Retinal pigment epithelial cell (primary cell): Measurements from ENCODE around the gene TAF7L.

ENCODE experiments used
- DNase-seq: peaks from one replicate; pipeline ENCODE4 v3.0.0-alpha.2; 2010; ENCODE audit warnings: low read depth
- H3K4me3 ChIP-seq: 2 replicates; pipeline ENCODE4 v1.5.1; 2011; ENCODE audit warnings: mild to moderate bottlenecking, low read length, control low read depth, moderate library complexity
- TF ChIP-seq, protein P1 (sequence below): conservative IDR thresholded peaks from 2 replicates; pipeline ENCODE4 v1.5.1; 2011; ENCODE audit warnings: low read depth, low read length, control low read depth, inconsistent platforms

The TAF7L gene

GRCh38 chrX:101252634-101253033, 38.5 kb downstream of the TAF7L start:
- TF ChIP-seq, protein P1, sequence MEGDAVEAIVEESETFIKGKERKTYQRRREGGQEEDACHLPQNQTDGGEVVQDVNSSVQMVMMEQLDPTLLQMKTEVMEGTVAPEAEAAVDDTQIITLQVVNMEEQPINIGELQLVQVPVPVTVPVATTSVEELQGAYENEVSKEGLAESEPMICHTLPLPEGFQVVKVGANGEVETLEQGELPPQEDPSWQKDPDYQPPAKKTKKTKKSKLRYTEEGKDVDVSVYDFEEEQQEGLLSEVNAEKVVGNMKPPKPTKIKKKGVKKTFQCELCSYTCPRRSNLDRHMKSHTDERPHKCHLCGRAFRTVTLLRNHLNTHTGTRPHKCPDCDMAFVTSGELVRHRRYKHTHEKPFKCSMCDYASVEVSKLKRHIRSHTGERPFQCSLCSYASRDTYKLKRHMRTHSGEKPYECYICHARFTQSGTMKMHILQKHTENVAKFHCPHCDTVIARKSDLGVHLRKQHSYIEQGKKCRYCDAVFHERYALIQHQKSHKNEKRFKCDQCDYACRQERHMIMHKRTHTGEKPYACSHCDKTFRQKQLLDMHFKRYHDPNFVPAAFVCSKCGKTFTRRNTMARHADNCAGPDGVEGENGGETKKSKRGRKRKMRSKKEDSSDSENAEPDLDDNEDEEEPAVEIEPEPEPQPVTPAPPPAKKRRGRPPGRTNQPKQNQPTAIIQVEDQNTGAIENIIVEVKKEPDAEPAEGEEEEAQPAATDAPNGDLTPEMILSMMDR = no peak
- no peak for DNase-seq
- H3K4me3 ChIP-seq = no peak overlapping the region

GRCh38 chrX:101241531-101241930, 49.6 kb downstream of the TAF7L start:
- TF ChIP-seq, protein P1 = no peak
- DNase-seq = no peak

GRCh38 chrX:101237041-101237440, 54.1 kb downstream of the TAF7L start:
- no peak overlapping the region for H3K4me3 ChIP-seq
- TF ChIP-seq, protein P1 = no peak
- no peak for DNase-seq

More at GRCh38 chrX:101241531-101241930, 49.6 kb downstream of the TAF7L start:
- no peak overlapping the region for H3K4me3 ChIP-seq

GRCh38 chrX:101232316-101232715, 58.8 kb downstream of the TAF7L start:
- no peak for DNase-seq
- no peak overlapping the region for H3K4me3 ChIP-seq
- TF ChIP-seq, protein P1 = no peak

- TF ChIP-seq, protein P1 = no peak
- H3K4me3 ChIP-seq = no peak overlapping the region
- DNase-seq = no peak
These were observed 60.1 kb downstream of the TAF7L start for GRCh38 chrX:101231080-101231479.

DNA sequence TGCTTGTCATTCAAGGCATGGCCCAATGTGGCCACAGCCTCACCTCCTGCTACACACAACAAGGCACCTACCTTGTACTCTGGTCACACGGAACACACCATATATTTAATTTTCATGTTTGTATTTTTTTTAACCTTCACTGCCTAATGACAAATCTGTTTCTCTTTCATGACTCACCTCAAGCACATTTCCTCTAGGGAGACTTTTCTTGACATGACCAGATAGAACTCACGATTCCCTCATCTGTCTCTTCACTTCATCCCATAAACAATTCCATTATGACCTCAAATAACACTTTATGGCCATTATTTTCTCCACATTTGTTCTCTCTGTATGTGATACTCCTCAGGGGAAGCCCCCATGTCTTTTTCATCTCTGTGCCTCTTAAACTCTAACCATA, 60.5 kb downstream of the TAF7L start:
- TF ChIP-seq, protein P1 = no peak
- no peak overlapping the region for H3K4me3 ChIP-seq
- DNase-seq = no peak

DNA sequence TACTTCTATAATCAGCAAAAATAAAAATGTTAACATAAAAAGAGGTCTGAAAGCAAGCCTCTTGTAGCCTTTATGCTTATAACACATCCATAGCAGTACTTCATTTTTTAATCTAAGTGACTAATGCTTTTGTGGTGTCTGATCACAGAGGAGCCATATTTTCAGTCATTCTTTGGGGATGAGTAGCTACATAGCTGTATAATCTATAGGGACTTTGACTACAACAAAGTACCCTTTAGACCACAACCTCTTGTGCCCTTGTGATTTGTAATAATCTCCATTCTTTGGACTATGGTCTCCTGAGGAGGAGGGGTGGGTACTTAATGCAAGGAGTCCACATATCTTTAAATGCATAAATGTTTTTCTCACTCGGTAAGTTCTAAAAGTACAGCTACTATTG, 62.0 kb downstream of the TAF7L start:
- H3K4me3 ChIP-seq = no peak overlapping the region
- TF ChIP-seq, protein P1 = no peak
- DNase-seq = peak; percentile 5
